ENCODE data around the gene CCDC50.
A peak's percentile ranks its signal among the peaks of the same experiment; 100 is the strongest.

The CCDC50 gene

GRCh38 chr3:191328962-191329653 is at the start of gene CCDC50:
Gene CCDC50 (plus strand): TSS chr3:191329394. CDS start chr3:191329675, 281 bp downstream.
- peak; percentile 51 for DNase-seq (ENCODE audit: low read depth)

DNA sequence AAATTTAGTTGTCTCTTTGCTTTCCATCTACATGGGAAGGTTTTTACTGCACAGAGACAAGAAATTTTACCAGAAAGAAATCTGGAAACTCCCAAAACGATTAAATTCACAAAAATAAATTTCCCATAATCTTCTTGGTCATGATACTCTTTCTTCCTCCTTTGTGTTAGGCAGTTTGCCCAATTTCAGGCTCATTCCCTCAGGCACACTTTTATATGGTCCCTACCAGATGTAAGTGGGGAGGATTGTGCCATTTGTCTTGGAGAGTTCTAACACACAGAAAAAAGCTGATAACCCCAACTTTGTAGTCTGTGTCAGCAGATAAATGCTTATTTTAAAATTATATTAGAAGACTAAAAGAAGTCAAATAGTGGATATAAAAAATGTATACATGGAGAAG is 49.1 kb upstream of the CCDC50 start:
- no peak for DNase-seq (ENCODE audit: low read depth)

DNA sequence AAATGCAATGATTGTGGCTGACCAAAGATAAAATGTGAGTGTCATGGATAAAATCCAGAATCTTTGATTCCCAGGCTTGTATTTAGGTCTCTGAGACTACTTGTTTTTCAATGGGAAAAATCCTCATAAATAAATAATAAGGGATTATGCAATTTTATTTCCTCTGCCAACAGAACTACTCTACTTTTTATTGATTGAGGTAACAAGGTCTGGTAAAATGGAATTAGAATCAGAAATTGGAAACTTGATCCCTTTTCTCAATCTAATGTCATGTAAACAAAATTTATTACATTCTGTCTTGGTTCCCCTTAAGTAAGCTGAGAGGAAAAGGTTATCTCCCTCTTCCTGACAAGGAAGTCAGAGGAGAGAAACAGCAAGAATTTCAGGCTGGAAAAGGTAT is 48.3 kb upstream of the CCDC50 start:
- no peak for DNase-seq (ENCODE audit: low read depth)

DNA sequence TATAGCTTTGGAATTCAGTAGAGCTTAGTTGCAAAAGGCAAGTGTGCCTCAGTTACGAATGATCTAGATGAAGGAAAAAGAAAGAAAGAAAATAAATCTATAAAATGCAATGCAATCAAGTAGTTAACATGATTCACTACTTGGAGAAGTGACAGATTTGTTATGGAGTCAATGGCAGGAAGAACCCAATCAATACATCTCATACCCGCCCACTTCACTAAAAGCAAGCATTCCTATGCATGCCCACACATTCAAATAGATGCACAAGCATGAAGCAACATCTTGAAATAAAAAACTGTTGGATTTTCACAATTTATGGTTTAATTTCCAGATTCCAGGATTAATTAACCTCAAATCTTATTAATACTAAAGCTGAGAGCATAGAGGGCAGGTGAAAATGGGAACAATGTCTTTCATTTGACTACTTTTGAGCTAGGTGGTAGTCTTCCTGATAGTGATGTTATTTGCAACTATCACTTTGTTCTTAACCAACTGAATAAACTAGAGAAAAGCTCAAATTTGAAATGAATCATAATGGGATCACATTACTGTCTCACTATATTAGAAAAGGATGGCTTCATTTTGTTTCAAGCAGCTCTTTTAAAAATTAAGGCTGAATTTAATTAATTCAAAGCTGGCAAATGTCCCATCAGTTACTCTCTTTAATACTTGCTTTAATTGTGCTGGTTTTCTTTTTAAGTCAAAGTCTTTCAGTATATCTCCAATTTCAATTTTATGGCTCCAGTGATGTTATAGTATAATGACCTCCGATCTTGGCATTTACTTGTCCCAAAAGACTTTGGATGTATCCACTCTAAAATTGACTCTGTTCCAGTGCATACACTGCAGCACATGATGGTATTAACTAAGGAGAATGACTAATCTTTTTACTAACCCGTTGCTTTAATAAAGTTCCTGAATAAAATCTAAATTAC is 46.7 kb upstream of the CCDC50 start:
- peak; percentile 49 for DNase-seq (ENCODE audit: low read depth)

- no peak for DNase-seq (ENCODE audit: low read depth)
Measured at GRCh38 chr3:191283400-191283799, 45.8 kb upstream of the CCDC50 start.

GRCh38 chr3:191290311-191291025 is 38.7 kb upstream of the CCDC50 start:
- no peak for DNase-seq (ENCODE audit: low read depth)

- DNase-seq (ENCODE audit: low read depth) = no peak
Measured at GRCh38 chr3:191292243-191293015, 36.8 kb upstream of the CCDC50 start.

GRCh38 chr3:191294291-191294690 is 34.9 kb upstream of the CCDC50 start:
- DNase-seq (ENCODE audit: low read depth) = no peak

DNA sequence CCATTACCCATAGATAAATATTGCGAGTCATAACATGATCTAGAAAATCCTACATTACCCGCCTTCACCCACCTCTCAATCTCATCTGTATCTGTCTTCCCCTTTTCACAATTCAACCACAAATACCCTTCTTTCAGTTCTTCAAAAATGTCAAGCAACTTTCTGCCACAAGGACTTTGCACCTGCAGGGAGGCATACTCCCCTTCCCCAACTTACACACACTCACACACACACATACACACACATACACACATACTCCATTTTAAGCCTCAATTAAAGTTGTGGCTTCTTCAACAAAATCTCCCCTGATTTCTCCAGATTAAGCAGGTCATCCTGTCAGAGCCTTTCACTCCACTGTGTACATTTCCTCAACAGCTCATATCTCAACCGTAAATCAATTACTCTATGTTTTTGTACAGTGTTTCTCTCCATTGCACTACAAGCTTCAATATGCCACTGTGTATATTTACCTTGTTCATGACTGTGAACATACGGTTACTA is 33.1 kb upstream of the CCDC50 start:
- no peak for DNase-seq (ENCODE audit: low read depth)

- no peak for DNase-seq (ENCODE audit: low read depth)
Measured at GRCh38 chr3:191298846-191299245, 30.3 kb upstream of the CCDC50 start.

DNA sequence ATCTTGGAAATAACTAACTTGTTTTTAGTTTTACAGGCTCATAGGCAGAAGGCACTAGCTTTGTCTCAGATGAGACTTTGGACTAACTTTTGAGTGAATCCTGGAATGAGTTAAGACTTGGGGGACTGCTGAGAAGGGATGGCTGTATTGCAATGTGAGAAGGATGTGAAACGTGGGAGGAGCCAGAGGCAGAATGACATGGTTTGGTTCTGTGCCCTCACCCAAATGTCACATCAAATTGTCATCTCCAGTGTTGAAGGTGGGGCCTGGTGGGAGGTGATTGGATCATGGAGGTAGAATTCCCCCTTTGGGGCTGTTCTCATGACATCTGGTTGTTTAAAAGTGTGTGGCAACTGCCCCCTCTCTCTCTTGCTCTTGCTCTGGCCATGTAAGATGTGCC is 28.8 kb upstream of the CCDC50 start:
- no peak for DNase-seq (ENCODE audit: low read depth)

DNA sequence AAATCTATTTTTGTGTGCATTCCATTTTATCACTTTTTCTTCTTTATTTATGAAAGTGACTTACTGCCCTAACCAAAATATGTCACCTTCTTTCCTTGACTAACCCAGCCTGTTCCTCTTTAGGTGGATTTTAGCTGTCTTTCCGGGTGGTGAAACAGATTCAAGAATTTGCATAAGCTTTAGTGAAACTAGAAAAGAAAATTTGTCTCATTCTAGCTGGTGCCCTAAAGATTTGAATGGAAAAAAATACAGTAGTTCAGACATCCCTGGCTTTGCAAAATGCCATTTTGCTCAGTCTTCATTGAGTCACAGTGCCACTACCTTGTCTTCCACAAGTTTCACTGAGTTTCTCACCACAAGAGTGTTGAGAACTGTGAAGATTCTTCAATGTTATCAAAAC is 28.2 kb upstream of the CCDC50 start:
- DNase-seq (ENCODE audit: low read depth) = no peak

DNA sequence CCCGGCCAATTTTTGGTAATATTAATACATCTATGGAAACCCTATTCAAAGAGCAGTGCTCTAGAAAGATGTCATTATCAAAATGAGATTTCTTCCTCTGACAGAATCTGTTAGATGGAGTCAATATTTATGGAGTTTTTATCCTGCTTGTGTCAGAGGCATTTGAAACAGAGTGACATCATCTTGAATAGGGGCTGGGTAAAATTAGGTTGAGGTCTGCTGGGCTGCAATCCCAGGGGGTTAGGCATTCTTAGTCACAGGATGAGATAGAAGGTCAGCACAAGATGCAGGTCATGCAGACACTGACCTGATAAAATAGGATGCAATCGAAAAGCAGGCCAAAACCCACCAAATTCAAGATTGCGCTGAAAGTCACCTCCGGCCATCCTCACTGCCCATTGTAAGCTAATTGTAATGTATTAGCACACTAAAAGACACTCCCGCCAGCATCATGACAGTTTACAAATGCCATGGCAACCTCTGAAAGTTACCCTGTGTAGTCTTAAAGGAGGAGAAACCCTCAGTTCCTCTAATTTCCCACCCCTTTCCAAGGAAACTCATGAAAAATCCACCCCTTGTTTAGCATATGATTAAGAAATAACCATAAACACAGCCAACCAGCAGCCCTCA is 27.3 kb upstream of the CCDC50 start:
- DNase-seq (ENCODE audit: low read depth) = no peak

- DNase-seq (ENCODE audit: low read depth) = no peak
Measured at GRCh38 chr3:191302451-191302850, 26.7 kb upstream of the CCDC50 start.

GRCh38 chr3:191303596-191303995 is 25.6 kb upstream of the CCDC50 start:
- DNase-seq (ENCODE audit: low read depth) = no peak

- no peak for DNase-seq (ENCODE audit: low read depth)
Measured at GRCh38 chr3:191306428-191306827, 22.8 kb upstream of the CCDC50 start.

- no peak for DNase-seq (ENCODE audit: low read depth)
Measured at GRCh38 chr3:191307341-191307740, 21.9 kb upstream of the CCDC50 start.

DNA sequence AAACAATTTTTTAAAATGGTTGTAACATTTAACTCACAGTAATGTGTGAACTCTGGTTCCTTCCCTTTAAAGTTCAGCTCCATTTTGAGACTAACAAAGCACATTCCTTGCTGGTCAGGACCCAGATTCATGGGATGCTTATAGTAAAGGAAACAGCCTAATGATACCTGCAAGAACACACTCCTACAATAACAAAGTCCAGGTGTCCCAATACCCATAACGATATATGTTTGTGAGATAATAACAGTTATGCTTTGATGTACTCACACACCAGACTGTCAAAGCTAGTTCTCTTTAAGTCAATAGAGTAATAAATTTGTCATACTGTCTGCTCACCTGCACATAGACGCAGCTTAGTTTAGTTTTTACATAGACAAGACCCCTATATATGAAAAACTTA is 15.9 kb upstream of the CCDC50 start:
- DNase-seq (ENCODE audit: low read depth) = no peak

- DNase-seq (ENCODE audit: low read depth) = no peak
Measured at GRCh38 chr3:191314109-191314728, 15.0 kb upstream of the CCDC50 start.

DNA sequence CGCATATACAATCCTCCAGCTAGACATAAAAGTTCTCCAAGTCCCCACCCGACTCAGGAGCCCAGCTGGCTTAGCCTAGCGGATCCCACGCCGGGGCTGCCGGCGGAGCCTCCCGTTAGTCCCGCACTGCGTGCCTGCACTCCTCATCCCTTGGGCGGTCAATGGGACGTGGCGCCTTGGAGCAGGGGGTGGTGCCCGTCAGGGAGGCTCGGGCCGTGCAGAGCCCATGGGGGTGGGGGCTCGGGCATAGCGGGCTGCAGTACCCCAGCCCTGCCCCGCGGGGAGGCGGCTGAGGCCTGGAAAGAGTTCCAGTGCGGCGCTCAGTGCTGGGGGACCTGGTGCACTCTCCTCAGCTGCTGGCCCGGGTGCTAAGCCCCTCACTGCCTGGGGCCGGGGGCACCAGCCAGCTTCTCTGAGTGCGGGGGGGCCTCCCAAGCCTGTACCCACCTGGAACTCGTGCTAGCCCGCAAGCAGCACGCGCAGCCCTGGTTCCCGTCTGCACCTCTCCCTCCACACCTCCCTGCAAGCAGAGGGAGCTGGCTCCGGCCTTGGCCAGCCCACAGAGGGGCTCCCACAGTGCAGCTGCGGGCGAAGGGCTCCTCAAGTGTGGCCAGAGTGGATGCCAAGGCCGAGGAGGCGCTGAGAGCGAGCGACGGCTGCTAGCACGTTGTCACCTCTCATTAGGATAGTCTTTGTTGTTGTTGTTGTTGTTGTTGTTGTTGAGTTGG is 12.2 kb upstream of the CCDC50 start:
- DNase-seq (ENCODE audit: low read depth) = no peak
